ENCODE measurements around the gene SIRT5.

Gene SIRT5

DNA sequence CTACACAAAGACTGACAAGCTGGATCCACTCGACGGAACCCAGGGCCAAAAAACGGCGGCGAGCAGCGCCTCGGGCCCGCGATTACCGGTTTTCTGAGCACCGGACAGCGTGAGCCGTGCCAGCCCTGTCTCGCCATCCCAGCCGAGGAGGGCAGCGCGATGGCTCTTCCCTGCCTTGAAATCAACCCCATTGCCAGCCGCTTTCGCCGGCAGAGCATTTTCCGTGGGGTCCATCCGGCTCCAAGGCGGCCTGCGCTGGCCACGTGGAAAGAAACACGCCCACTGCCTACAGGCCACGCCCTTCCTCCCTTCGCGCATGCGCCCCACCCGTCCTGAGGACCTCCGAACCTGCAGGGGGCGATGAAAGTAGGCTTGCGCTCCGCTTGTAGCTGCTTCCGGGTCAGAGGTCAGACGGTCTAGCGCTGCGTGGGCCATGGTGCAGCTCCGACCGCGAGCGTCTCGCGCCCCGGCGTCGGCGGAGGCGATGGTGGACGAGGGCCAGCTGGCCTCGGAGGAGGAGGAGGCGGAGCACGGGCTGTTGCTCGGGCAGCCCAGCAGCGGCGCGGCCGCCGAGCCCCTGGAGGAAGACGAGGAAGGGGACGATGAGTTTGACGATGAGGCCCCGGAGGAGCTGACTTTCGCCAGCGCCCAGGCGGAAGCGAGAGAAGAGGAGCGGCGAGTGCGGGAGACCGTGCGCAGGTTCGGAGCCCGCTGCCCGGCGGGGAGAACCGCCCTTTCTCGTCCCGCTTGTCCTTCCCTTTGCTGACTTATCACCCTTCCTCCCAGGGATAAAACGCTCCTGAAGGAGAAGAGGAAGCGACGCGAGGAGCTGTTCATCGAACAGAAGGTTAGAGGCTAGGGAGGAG is 40.8 kb downstream of the SIRT5 start, which contains the start of gene NOL7 (continued):
- TF ChIP-seq ZFHX2 (tag by site-specific recombination; conservative IDR thresholded peaks at IDR 0.05) (peak; percentile 98), ZSCAN16 (tag by site-specific recombination; IDR thresholded peaks at IDR 0.05) (peak; percentile 45; the same call in 1 of the 2 replicates), ZNF510 (tag by site-specific recombination; IDR thresholded peaks at IDR 0.05; ENCODE audit: insufficient replicate concordance) (no peak), SCRT2 (tag by site-specific recombination; IDR thresholded peaks at IDR 0.05) (peak; percentile 69), ZBTB20 (tag by site-specific recombination; IDR thresholded peaks at IDR 0.05) (peak; percentile 62; the same call in 1 of the 2 replicates), BCL11A (tag by site-specific recombination; IDR thresholded peaks at IDR 0.05; ENCODE audit: low read depth) (peak; percentile 54; the same call in 1 of the 2 replicates), OVOL3 (tag by site-specific recombination; IDR thresholded peaks at IDR 0.05) (0 out of 2 replicates have a peak, but pooled peaks have one; percentile 11), ZNF23 (tag by site-specific recombination; IDR thresholded peaks at IDR 0.05; ENCODE audit: borderline replicate concordance) (no peak), ZNF621 (tag by site-specific recombination; IDR thresholded peaks at IDR 0.05) (no peak), ZFP69B (tag by site-specific recombination; IDR thresholded peaks at IDR 0.05) (peak; percentile 88), ZNF24 (tag by site-specific recombination; IDR thresholded peaks at IDR 0.05) (peak; percentile 54; the same call in 1 of the 2 replicates), ZNF366 (tag by site-specific recombination; conservative IDR thresholded peaks at IDR 0.05) (peak; percentile 66), GLIS2 (tag by site-specific recombination; IDR thresholded peaks at IDR 0.05) (peak; percentile 78), ZIC2 (tag by site-specific recombination; IDR thresholded peaks at IDR 0.05) (peak; percentile 41; the same call in 1 of the 2 replicates), IKZF3 (tag by site-specific recombination; IDR thresholded peaks at IDR 0.05) (no peak), REPIN1 (tag by site-specific recombination; IDR thresholded peaks at IDR 0.05; ENCODE audit: low read depth) (no peak)
- TF ChIP-seq, protein P1, sequence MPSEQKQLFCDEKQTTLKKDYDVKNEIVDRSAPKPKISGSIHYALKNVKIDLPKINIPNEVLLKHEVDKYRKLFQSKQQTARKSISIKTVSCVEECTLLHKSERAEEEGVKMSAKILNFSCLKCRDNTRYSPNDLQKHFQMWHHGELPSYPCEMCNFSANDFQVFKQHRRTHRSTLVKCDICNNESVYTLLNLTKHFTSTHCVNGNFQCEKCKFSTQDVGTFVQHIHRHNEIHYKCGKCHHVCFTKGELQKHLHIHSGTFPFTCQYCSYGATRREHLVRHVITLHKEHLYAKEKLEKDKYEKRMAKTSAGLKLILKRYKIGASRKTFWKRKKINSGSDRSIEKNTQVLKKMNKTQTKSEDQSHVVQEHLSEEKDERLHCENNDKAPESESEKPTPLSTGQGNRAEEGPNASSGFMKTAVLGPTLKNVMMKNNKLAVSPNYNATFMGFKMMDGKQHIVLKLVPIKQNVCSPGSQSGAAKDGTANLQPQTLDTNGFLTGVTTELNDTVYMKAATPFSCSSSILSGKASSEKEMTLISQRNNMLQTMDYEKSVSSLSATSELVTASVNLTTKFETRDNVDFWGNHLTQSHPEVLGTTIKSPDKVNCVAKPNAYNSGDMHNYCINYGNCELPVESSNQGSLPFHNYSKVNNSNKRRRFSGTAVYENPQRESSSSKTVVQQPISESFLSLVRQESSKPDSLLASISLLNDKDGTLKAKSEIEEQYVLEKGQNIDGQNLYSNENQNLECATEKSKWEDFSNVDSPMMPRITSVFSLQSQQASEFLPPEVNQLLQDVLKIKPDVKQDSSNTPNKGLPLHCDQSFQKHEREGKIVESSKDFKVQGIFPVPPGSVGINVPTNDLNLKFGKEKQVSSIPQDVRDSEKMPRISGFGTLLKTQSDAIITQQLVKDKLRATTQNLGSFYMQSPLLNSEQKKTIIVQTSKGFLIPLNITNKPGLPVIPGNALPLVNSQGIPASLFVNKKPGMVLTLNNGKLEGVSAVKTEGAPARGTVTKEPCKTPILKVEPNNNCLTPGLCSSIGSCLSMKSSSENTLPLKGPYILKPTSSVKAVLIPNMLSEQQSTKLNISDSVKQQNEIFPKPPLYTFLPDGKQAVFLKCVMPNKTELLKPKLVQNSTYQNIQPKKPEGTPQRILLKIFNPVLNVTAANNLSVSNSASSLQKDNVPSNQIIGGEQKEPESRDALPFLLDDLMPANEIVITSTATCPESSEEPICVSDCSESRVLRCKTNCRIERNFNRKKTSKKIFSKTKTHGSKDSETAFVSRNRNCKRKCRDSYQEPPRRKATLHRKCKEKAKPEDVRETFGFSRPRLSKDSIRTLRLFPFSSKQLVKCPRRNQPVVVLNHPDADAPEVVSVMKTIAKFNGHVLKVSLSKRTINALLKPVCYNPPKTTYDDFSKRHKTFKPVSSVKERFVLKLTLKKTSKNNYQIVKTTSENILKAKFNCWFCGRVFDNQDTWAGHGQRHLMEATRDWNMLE (tag by site-specific recombination; conservative IDR thresholded peaks at IDR 0.05; ENCODE audit: low read depth), result peak; percentile 92
- TF ChIP-seq, protein P2, sequence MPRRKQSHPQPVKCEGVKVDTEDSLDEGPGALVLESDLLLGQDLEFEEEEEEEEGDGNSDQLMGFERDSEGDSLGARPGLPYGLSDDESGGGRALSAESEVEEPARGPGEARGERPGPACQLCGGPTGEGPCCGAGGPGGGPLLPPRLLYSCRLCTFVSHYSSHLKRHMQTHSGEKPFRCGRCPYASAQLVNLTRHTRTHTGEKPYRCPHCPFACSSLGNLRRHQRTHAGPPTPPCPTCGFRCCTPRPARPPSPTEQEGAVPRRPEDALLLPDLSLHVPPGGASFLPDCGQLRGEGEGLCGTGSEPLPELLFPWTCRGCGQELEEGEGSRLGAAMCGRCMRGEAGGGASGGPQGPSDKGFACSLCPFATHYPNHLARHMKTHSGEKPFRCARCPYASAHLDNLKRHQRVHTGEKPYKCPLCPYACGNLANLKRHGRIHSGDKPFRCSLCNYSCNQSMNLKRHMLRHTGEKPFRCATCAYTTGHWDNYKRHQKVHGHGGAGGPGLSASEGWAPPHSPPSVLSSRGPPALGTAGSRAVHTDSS (tag by site-specific recombination; IDR thresholded peaks at IDR 0.05), result peak; percentile 74
- TF ChIP-seq, protein P3, sequence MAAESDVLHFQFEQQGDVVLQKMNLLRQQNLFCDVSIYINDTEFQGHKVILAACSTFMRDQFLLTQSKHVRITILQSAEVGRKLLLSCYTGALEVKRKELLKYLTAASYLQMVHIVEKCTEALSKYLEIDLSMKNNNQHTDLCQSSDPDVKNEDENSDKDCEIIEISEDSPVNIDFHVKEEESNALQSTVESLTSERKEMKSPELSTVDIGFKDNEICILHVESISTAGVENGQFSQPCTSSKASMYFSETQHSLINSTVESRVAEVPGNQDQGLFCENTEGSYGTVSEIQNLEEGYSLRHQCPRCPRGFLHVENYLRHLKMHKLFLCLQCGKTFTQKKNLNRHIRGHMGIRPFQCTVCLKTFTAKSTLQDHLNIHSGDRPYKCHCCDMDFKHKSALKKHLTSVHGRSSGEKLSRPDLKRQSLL (tag by site-specific recombination; IDR thresholded peaks at IDR 0.05), result peak; percentile 59
- TF ChIP-seq, protein P4, sequence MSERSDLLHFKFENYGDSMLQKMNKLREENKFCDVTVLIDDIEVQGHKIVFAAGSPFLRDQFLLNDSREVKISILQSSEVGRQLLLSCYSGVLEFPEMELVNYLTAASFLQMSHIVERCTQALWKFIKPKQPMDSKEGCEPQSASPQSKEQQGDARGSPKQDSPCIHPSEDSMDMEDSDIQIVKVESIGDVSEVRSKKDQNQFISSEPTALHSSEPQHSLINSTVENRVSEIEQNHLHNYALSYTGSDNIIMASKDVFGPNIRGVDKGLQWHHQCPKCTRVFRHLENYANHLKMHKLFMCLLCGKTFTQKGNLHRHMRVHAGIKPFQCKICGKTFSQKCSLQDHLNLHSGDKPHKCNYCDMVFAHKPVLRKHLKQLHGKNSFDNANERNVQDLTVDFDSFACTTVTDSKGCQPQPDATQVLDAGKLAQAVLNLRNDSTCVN (tag by site-specific recombination; optimal IDR thresholded peaks at IDR 0.05), result peak; percentile 94
- TF ChIP-seq, protein P5, sequence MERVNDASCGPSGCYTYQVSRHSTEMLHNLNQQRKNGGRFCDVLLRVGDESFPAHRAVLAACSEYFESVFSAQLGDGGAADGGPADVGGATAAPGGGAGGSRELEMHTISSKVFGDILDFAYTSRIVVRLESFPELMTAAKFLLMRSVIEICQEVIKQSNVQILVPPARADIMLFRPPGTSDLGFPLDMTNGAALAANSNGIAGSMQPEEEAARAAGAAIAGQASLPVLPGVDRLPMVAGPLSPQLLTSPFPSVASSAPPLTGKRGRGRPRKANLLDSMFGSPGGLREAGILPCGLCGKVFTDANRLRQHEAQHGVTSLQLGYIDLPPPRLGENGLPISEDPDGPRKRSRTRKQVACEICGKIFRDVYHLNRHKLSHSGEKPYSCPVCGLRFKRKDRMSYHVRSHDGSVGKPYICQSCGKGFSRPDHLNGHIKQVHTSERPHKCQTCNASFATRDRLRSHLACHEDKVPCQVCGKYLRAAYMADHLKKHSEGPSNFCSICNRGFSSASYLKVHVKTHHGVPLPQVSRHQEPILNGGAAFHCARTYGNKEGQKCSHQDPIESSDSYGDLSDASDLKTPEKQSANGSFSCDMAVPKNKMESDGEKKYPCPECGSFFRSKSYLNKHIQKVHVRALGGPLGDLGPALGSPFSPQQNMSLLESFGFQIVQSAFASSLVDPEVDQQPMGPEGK (tag by site-specific recombination; IDR thresholded peaks at IDR 0.05), result 0 out of 2 replicates have a peak, but pooled peaks have one; percentile 44
- TF ChIP-seq, protein P6, sequence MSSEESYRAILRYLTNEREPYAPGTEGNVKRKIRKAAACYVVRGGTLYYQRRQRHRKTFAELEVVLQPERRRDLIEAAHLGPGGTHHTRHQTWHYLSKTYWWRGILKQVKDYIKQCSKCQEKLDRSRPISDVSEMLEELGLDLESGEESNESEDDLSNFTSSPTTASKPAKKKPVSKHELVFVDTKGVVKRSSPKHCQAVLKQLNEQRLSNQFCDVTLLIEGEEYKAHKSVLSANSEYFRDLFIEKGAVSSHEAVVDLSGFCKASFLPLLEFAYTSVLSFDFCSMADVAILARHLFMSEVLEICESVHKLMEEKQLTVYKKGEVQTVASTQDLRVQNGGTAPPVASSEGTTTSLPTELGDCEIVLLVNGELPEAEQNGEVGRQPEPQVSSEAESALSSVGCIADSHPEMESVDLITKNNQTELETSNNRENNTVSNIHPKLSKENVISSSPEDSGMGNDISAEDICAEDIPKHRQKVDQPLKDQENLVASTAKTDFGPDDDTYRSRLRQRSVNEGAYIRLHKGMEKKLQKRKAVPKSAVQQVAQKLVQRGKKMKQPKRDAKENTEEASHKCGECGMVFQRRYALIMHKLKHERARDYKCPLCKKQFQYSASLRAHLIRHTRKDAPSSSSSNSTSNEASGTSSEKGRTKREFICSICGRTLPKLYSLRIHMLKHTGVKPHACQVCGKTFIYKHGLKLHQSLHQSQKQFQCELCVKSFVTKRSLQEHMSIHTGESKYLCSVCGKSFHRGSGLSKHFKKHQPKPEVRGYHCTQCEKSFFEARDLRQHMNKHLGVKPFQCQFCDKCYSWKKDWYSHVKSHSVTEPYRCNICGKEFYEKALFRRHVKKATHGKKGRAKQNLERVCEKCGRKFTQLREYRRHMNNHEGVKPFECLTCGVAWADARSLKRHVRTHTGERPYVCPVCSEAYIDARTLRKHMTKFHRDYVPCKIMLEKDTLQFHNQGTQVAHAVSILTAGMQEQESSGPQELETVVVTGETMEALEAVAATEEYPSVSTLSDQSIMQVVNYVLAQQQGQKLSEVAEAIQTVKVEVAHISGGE (tag by site-specific recombination; conservative IDR thresholded peaks at IDR 0.05; ENCODE audit: low read depth), result peak; percentile 94

All from HEK293 (cell line).